ENCODE data around the gene SLC26A11. TPM values are rescaled to one million over a fixed set of nuclear protein-coding genes. Genes with fewer than 3 reads are reported as not detected.
"Not testable (repeated sequence)": the region's sequence is repeated elsewhere in the genome, so short reads cannot be mapped to it uniquely, and the experiment has no call there.

Gene SLC26A11
- total RNA-seq, 2 experiments from 2014 or later = 4.0 to 5.4 TPM

GRCh38 chr17:80237386-80237785 is 17.2 kb downstream of the SLC26A11 start:
- Mint-ChIP-seq H3K4me1 (ENCODE audit: low read depth) (no peaks in the 10 kb centered on the region), H3K9me3 (peaks cover 11% of the 10 kb centered on the region), H3K27ac (no peak overlapping the region), H3K36me3 (ENCODE audit: low read depth) (peaks cover 23% of the 10 kb centered on the region), H3K4me3 (no peak overlapping the region), H3K27me3 (ENCODE audit: low read depth) (no peaks in the 10 kb centered on the region)
- intact Hi-C loops (cut with micrococcal nuclease) = no loop called here
- no peak for DNase-seq
- CTCF ChIA-PET = interaction anchor here (0.8 to 1.4 kb wide), 2 partner anchors 15 to 136 kb away, joined by 3 to 4 read pairs; partner anchors contain the start of gene GAA

GRCh38 chr17:80242505-80242904 is 22.3 kb downstream of the SLC26A11 start:
- peaks cover 6% of the 10 kb centered on the region for H3K36me3 Mint-ChIP-seq (ENCODE audit: low read depth)
- DNase-seq = no peak
- no peak overlapping the region for H3K27ac Mint-ChIP-seq
- H3K9me3 Mint-ChIP-seq = no peaks in the 10 kb centered on the region
- H3K4me1 Mint-ChIP-seq (ENCODE audit: low read depth) = no peaks in the 10 kb centered on the region
- intact Hi-C loops (cut with micrococcal nuclease) = no loop called here
- H3K4me3 Mint-ChIP-seq = no peak overlapping the region
- no peaks in the 10 kb centered on the region for H3K27me3 Mint-ChIP-seq (ENCODE audit: low read depth)
- CTCF ChIA-PET = no interaction called here

DNA sequence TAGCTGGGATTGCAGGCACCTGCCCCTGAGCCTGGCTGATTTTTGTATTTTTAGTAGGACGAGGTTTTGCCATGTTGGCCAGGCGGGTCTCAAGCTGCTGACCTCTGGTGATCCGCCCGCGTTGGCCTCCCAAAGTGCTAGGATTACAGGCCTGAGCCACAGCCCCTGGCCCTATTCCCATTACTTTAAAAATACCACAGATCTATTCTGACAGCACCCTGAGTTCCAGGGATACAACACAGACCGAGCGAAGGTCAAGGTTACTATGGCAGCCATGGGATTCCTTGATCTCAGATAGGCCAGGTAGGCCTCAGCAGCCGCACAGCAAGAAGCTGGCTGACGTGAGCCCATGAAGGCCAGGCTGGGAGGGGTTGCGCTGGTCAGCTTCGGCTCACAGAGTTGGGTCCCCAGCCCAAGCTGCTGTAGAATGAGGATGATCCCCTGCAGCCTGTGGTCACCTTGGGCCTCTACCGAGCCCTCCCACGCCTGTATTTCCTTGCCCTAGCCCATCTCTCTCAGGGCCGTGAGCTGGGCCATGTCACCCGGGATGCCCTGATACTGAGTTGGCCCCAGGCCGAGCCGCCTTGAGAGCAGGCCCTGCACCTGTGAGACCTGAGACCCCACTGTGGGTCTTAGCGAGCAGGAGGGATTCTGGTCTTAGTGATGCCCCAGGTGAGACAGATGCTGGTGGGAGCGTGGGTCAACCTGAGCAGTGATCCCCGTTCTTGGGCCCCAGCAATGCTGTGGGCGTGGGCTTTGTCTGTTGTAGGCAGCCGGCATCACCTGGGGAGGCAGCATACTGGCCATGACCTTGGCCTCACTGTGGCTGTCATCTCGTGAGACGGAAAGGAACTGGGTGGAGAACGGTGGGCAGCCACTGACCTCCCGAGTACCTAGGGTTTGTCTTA is 23.6 kb downstream of the SLC26A11 start:
- CTCF ChIA-PET = interaction anchor here (1.2 kb wide), 1 partner anchor 48 kb away, joined by 3 read pairs; no protein-coding TSS in a partner anchor
- no peaks in the 10 kb centered on the region for H3K9me3 Mint-ChIP-seq
- H3K36me3 Mint-ChIP-seq (ENCODE audit: low read depth) = peaks cover 3% of the 10 kb centered on the region
- H3K27me3 Mint-ChIP-seq (ENCODE audit: low read depth) = no peaks in the 10 kb centered on the region
- no peak overlapping the region for H3K27ac Mint-ChIP-seq
- intact Hi-C loops (cut with micrococcal nuclease) = no loop called here
- DNase-seq = no peak
- H3K4me1 Mint-ChIP-seq (ENCODE audit: low read depth) = no peaks in the 10 kb centered on the region
- no peak overlapping the region for H3K4me3 Mint-ChIP-seq

DNA sequence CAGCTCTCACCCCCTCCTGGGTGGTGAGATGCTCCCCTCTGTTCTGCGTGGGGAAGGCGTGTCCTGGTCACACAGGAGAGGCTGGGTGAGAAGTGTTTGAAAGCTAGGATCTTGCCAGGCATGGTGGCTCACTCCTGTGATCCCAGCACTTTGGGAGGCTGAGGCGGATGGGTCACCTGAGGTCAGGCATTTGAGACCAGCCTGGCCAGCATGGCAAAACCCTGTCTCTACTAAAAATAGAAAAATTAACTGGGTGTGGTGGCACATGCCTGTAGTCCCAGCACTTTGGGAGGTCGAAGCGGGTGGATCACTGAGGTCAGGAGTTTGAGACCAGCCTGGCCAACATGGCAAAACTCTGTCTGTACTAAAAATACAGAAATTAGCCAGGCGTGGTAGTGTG is 24.2 kb downstream of the SLC26A11 start:
- H3K4me1 Mint-ChIP-seq (ENCODE audit: low read depth); H3K27ac Mint-ChIP-seq; H3K36me3 Mint-ChIP-seq (ENCODE audit: low read depth); H3K4me3 Mint-ChIP-seq; H3K9me3 Mint-ChIP-seq; CTCF ChIA-PET; intact Hi-C loops (cut with micrococcal nuclease); H3K27me3 Mint-ChIP-seq (ENCODE audit: low read depth); DNase-seq: not testable (repeated sequence)

DNA sequence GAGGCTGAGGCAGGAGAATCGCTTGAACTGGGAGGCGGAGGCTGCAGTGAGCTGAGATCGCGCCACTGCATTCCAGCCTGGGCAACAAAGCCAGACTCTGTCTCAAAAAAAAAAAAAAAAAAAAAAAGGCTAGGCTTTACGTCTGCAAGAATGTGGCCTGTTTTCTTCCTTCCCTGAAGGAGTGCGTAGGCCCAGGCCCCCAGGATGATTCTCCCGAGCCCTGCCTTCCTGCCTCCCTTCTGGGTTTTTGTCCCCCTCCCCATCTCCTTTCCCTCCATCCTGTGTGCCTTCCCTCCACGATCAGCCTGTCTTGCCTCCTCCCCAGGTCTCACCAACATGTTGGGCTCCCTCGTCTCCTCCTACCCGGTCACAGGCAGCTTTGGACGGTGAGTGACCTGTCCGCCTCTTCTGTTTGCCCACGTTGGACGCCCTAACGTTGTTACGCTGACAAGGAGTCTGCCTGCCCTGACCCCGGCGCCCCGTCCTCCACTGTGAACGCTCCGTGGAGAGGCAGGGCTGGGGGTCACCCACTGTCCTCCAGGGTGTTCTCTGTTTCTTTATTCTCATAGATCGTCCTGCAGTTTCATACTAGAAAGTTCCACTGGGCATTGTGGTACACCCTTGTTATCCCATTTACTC is 24.8 kb downstream of the SLC26A11 start:
- no peaks in the 10 kb centered on the region for H3K4me1 Mint-ChIP-seq (ENCODE audit: low read depth)
- intact Hi-C loops (cut with micrococcal nuclease) = no loop called here
- H3K27ac Mint-ChIP-seq = no peak overlapping the region
- H3K4me3 Mint-ChIP-seq = no peak overlapping the region
- CTCF ChIA-PET = no interaction called here
- H3K27me3 Mint-ChIP-seq (ENCODE audit: low read depth) = no peaks in the 10 kb centered on the region
- no peak for DNase-seq
- no peaks in the 10 kb centered on the region for H3K9me3 Mint-ChIP-seq
- peaks cover 3% of the 10 kb centered on the region for H3K36me3 Mint-ChIP-seq (ENCODE audit: low read depth)

DNA sequence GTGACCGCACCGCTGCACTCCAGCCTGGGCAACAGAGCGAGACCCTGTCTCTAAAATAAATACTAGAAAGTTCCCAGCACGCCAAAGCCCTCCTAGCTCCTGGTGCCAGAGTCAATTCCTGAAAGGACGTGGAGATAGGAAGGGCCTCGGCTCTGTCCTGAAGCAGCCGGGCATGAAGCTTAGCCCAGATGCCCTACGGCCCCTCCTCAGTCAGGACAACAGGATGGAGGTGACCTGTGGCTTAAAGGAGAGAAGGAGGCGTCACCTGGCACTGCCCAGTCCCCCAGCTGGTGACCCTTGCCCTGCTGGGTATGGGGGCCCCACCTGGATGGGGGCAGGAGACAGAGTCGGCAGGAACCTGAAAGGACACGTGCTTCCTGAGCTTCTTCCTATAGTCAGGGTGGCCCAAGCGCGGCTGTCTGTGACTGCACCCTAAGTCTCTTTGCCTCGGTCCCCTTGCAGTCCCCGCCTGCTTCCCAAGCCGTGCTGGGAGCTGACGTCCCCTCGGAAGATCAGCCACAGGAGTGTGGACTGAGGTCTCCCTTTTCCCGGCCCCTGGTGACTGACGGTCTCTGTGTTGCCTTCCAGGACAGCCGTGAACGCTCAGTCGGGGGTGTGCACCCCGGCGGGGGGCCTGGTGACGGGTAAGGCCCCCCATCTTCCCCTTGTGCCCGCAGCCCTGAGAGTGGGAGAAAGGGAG is 25.5 kb downstream of the SLC26A11 start:
- Mint-ChIP-seq H3K27ac (no peak overlapping the region), H3K9me3 (no peaks in the 10 kb centered on the region), H3K36me3 (ENCODE audit: low read depth) (peaks cover 3% of the 10 kb centered on the region)

DNA sequence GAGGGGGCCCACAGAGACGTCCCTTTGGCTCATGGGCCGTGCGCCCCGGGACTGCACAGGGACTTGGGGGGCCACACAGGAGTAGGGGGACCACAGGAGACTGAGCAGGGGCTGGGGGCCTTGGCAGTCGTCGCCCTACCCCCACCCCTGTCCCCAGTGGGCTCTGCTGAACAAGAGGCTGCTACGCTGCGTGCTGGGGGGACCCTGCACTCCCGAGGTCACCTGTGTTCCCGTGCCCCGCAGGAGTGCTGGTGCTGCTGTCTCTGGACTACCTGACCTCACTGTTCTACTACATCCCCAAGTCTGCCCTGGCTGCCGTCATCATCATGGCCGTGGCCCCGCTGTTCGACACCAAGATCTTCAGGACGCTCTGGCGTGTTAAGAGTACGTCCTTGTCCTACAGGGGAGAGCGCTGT is 26.0 kb downstream of the SLC26A11 start:
- Mint-ChIP-seq H3K27ac (no peak overlapping the region), H3K4me3 (no peak overlapping the region), H3K4me1 (ENCODE audit: low read depth) (no peaks in the 10 kb centered on the region), H3K27me3 (ENCODE audit: low read depth) (no peaks in the 10 kb centered on the region), H3K36me3 (ENCODE audit: low read depth) (peaks cover 3% of the 10 kb centered on the region), H3K9me3 (no peaks in the 10 kb centered on the region)
- intact Hi-C loops (cut with micrococcal nuclease) = no loop called here
- CTCF ChIA-PET = no interaction called here
- no peak for DNase-seq

More for the DNA sequence above, 25.5 kb downstream of the SLC26A11 start:
- CTCF ChIA-PET = no interaction called here
- Mint-ChIP-seq H3K4me3 (no peak overlapping the region), H3K27me3 (ENCODE audit: low read depth) (no peaks in the 10 kb centered on the region), H3K4me1 (ENCODE audit: low read depth) (no peaks in the 10 kb centered on the region)
- DNase-seq = no peak
- intact Hi-C loops (cut with micrococcal nuclease) = no loop called here

GRCh38 chr17:80246726-80247125 is 26.5 kb downstream of the SLC26A11 start:
- Mint-ChIP-seq H3K4me3 (no peak overlapping the region), H3K36me3 (ENCODE audit: low read depth) (peaks cover 2% of the 10 kb centered on the region), H3K4me1 (ENCODE audit: low read depth) (no peaks in the 10 kb centered on the region), H3K27ac (no peak overlapping the region), H3K9me3 (no peaks in the 10 kb centered on the region), H3K27me3 (ENCODE audit: low read depth) (no peaks in the 10 kb centered on the region)
- CTCF ChIA-PET = no interaction called here
- no peak for DNase-seq
- intact Hi-C loops (cut with micrococcal nuclease) = no loop called here

DNA sequence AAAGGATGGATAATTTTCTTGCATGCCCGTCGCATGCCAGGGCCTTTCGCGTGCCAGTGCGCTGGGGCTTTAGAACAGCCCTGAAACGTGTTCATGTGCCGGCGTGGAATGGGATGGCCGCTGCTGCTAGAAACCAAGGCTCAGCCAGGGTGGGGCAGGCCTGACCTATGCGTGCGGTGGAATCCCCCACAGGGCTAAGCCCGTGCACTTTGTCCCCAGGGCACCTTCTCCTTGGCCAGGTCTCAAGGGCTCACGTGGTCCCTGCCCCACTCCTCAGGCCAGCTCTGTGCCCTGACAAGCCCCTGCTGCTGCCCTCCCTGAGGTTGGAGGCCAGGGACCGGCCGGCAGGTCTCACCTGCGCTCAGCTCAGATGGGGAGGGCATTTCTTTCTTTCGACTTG is 27.3 kb downstream of the SLC26A11 start:
- CTCF ChIA-PET = no interaction called here
- no peaks in the 10 kb centered on the region for H3K9me3 Mint-ChIP-seq

DNA sequence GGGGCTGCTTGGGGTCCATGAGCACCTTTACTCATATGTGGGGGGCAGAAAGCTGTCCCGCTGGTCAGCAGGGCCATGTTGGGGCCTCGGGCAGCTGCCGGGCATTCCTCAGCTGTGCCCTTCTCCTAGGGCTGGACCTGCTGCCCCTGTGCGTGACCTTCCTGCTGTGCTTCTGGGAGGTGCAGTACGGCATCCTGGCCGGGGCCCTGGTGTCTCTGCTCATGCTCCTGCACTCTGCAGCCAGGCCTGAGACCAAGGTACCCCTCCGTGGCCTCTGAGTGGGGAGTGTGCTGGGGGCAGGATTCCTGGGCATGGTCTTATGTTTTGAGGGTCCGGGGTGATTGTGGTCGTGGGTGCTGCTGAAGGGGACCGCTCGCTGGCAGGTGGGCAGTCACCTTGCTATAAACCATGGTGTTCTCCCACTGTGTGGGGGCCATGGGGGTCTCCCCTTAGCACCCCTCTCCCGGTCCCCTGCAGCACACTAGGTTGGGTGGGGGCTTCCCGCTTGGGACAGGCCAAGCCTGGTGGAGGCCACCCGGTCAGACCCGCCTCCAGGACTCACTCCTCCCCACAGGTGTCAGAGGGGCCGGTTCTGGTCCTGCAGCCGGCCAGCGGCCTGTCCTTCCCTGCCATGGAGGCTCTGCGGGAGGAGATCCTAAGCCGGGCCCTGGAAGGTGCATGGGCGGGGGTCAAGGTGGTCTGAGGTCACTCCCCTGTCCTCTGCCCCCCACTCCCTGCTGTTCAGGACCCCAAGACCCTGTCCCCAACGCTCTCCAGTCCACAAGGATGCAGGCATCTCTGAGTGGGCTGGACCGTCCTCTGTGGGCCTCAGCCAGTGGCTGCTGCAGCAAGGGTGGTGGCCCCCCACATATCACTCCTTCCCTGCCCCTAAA is 28.0 kb downstream of the SLC26A11 start:
- CTCF ChIA-PET = no interaction called here

More for the DNA sequence above, 27.3 kb downstream of the SLC26A11 start:
- Mint-ChIP-seq H3K4me3 (no peak overlapping the region), H3K27me3 (ENCODE audit: low read depth) (no peaks in the 10 kb centered on the region), H3K4me1 (ENCODE audit: low read depth) (peaks cover 1% of the 10 kb centered on the region), H3K36me3 (ENCODE audit: low read depth) (peaks cover 2% of the 10 kb centered on the region), H3K27ac (no peak overlapping the region)
- no peak for DNase-seq
- intact Hi-C loops (cut with micrococcal nuclease) = no loop called here

GRCh38 chr17:80248894-80249710 is 28.9 kb downstream of the SLC26A11 start:
- DNase-seq = no peak
- Mint-ChIP-seq H3K27me3 (ENCODE audit: low read depth) (no peaks in the 10 kb centered on the region), H3K4me3 (no peak overlapping the region), H3K36me3 (ENCODE audit: low read depth) (peaks cover 2% of the 10 kb centered on the region), H3K27ac (no peak overlapping the region), H3K9me3 (no peaks in the 10 kb centered on the region), H3K4me1 (ENCODE audit: low read depth) (peaks cover 16% of the 10 kb centered on the region)
- intact Hi-C loops (cut with micrococcal nuclease) = no loop called here
- CTCF ChIA-PET = no interaction called here

More for the DNA sequence above, 28.0 kb downstream of the SLC26A11 start:
- no peak for DNase-seq
- H3K27ac Mint-ChIP-seq = no peak overlapping the region
- intact Hi-C loops (cut with micrococcal nuclease) = no loop called here
- H3K36me3 Mint-ChIP-seq (ENCODE audit: low read depth) = peaks cover 2% of the 10 kb centered on the region
- no peaks in the 10 kb centered on the region for H3K27me3 Mint-ChIP-seq (ENCODE audit: low read depth)
- no peak overlapping the region for H3K4me3 Mint-ChIP-seq
- H3K4me1 Mint-ChIP-seq (ENCODE audit: low read depth) = peaks cover 8% of the 10 kb centered on the region
- no peaks in the 10 kb centered on the region for H3K9me3 Mint-ChIP-seq
